Anterior cingulate cortex (tissue), 58 donors: Measurements from ENCODE around the gene PTPN6.
"Not testable (repeated sequence)": the region's sequence is repeated elsewhere in the genome, so short reads cannot be mapped to it uniquely, and the experiment has no call there.

Experiments used
- DNase-seq, 58 donors: peaks; one replicate each; lab custom pipeline; 2025; lab: John Stamatoyannopoulos, UW

Gene PTPN6

GRCh38 chr12:6950811-6951540 is at the start of gene PTPN6:
Gene PTPN6, plus strand, starts transcription at chr12:6951356. Its CDS starts 157 bp downstream, at chr12:6951513.
- peak in 11 of 58 donors; percentile 19 to 35 (median 25) for DNase-seq

- DNase-seq: no peak
Observed at GRCh38 chr12:6902448-6902847, 48.7 kb upstream of the PTPN6 start.

GRCh38 chr12:6903722-6904121 is 47.4 kb upstream of the PTPN6 start:
- no peak for DNase-seq

GRCh38 chr12:6904280-6905276 is 46.6 kb upstream of the PTPN6 start, which contains the start of gene LRRC23:
Gene LRRC23, plus strand, starts transcription at chr12:6904822. Its CDS starts 812 bp downstream, at chr12:6905634.
- DNase-seq: peak; percentile 81 to 100 (median 96)

GRCh38 chr12:6905414-6906040 is 45.6 kb upstream of the PTPN6 start:
- DNase-seq: no peak

- not testable (repeated sequence) for DNase-seq
Observed at GRCh38 chr12:6908141-6908540, 43.0 kb upstream of the PTPN6 start.

- DNase-seq: no peak
Observed at GRCh38 chr12:6909421-6910145, 41.6 kb upstream of the PTPN6 start.

GRCh38 chr12:6912164-6912935 is 38.8 kb upstream of the PTPN6 start:
- DNase-seq: no peak

GRCh38 chr12:6914246-6914946 is 36.8 kb upstream of the PTPN6 start, which contains the start of gene ENO2:
Gene ENO2, plus strand, starts transcription at chr12:6914580. Its CDS starts 1,253 bp downstream, at chr12:6915833.
- DNase-seq: peak in 55 of 58 donors; percentile 19 to 91 (median 77)

GRCh38 chr12:6914947-6915788 is 36.0 kb upstream of the PTPN6 start:
- peak in 10 of 58 donors; percentile 19 to 53 (median 32) for DNase-seq

- DNase-seq: no peak
Observed at GRCh38 chr12:6915789-6916285, 35.3 kb upstream of the PTPN6 start.

- no peak for DNase-seq
Observed at GRCh38 chr12:6916426-6917200, 34.5 kb upstream of the PTPN6 start.

GRCh38 chr12:6917491-6918231 is 33.5 kb upstream of the PTPN6 start:
- no peak for DNase-seq

GRCh38 chr12:6919588-6919987 is 31.6 kb upstream of the PTPN6 start:
- no peak for DNase-seq

GRCh38 chr12:6921539-6921938 is 29.6 kb upstream of the PTPN6 start:
- DNase-seq: no peak
